HG02884 (cell line): ENCODE data around the gene IRX3.

Experiments
- ATAC-seq: cut with Tn5 transposase; IDR thresholded peaks from one replicate; pipeline ENCODE4 v1.9.1; 2021; ENCODE audit warnings: mild to moderate bottlenecking, moderate library complexity; ENCODE audit not compliant: unreplicated experiment

The IRX3 gene

DNA sequence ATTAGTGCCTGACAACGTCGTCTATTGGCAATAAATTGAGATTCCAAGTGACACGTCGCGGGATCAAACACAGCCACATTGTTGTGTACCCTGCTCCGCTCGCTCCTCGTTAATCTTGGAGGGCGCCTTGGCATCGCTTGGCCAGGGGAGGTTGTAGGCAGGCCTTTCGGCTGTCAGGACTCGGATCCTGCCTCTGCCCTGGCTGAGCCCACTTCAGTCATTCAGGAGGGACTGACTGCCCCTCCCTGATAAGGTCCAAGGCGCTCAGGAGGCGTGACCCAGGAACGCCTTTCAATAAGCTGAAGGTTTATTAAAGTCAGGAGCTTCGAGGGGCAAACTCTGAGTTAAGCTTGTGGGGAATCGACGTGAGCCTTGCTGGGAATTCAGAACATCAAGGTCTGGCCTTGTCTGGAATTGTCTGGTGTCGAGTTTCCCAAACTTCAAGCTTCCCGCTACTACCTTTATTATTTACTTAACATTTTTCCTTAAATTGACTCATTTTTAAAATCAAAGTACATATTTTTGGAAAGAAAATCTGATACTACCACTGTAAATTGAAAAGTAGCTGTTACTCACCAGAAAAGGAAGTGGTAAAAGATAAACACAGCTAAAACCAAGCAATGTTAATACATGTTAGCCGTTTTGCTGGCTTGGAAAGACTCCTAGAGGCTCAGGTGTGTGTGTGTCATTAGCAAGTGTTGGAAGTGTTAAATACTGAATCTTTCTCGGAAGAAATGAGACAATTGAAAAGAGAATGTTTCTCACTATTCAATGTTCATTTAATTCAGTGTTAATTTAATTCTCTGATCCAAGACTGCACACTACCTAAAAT is 5.3 kb upstream of the IRX3 start:
- no peak for ATAC-seq

DNA sequence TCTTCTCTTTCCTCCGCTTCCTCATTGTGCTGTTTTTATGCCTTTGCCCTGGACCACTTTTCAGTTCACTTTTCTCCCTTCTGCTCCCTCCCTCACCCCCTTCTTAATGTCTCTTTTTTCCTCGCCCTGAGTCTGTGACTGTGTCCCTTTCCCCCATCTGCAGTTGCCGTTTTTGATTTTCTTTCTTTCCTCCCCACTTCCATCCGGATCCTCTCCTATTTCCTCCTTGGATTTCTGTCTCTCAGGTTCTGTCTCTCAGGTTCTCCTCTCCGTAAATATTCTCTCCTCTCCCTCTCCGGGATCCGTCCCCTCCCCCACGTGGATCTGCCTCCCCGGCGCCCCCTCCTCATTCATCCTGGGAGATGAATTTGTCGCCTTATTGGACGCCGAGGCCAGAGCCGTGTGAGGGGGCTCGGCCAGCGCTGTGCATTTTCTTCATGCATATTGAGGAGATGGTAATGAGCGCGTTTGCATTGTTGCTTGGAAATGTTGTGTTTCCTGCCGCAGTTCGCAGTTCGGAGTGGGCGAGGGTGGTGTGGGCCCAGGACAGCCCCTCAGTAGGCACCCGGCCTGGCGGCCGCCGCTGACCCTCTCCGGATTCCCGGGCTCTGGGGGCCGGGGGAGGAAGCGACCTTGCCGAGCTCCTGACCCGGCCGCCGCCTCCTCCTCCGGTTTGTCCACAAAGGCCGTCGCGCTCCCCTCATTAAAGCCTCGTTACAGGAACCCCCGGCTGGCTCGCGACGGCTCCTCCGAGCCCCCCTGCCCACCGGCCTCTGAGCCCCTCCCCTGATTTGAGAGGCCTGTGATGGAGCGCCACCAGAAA is 4.5 kb upstream of the IRX3 start:
- ATAC-seq, result no peak

DNA sequence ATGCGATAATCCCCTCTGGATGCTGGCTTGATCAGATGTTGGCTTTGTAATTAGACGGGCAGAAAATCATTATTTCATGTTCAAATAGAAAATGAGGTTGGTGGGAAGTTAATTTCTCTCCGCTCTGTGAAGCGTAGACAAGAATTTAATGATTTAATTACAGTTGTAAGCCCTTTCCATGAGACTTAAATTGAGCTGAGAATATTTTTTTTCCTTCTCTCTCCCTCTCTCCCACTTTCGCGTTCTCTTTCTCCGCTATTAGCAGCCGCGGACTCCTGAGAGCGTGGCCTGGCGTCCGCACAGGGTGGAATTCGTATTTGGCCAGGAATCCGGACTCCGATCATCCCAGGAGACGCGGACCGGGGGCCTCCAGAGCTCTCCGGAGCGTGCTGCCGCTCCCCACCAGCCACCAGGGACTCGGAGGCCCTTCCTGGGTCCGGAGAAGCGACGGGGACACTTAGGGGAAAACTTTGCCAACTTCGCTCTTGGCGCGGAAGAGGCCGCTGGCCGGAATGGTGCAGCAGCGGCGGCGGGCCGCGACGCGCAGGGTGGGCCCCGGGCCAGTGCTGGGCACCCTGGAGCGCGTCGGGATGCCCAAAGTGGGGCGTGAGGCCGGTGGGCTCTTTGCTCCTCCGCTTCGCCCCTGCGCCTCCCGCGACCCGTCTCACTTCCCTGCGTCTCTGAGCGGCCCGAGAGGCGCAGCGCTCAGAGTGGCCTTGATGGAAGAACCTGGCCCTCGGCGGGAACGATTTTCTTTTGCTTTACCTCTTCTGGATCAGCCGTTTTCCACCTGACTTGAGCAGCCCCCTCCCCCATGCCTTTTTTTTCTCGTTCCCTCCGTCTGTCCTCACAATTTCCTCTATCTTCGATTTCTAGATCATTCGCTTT is 3.6 kb upstream of the IRX3 start:
- ATAC-seq, result no peak

DNA sequence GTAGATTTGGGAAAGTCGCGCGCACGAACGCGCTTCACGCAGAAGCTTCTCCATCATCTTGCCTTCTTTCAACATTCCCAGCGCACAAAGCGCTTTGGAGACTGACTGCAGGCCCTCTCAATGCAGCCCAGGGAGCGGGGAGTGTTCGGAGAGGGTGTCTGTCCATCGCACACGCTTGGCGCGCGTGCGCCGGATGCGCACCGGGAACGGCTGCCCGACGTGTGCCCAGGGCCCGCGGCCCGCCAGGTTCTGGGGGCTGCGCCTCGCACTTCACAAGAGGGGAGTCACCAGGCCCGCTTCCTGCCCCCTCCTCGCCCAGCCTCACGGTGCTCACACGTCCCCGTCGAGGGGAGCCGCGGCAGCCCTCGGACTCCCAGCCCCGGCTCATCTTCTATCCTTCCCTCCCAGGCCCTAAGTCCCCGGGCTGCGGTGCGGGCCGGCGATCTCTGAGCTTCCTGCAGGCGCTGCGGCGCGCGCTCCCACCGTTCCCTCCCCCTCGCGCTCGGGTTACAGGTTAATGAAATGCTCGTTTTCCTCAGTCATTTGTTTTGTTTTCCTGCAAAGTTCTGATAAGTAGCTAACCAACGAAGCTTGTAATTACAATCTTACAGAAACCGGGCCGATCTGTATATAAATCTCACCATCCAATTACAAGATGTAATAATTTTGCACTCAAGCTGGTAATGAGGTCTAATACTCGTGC is 2.8 kb upstream of the IRX3 start:
- no peak for ATAC-seq

DNA sequence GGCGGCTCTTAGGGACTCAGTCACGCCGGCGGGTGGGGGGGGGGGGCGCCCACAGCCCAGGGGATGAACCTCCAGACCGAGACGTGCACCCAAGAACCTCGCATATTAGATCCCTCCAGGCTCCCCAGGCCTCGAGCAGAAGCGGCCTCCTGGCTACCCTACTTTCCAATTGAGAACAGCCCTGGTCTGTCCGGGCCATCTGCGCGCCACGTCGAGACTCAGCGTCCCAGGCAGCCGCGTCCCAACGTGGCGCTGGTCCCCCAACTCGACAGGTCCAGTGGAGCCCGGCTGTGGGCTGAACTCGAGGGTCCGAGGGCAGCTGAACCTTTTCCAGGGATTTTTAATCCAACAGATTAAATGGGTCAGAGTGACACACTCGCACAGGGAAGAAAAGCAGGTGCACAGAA is 2.3 kb upstream of the IRX3 start:
- no peak for ATAC-seq

DNA sequence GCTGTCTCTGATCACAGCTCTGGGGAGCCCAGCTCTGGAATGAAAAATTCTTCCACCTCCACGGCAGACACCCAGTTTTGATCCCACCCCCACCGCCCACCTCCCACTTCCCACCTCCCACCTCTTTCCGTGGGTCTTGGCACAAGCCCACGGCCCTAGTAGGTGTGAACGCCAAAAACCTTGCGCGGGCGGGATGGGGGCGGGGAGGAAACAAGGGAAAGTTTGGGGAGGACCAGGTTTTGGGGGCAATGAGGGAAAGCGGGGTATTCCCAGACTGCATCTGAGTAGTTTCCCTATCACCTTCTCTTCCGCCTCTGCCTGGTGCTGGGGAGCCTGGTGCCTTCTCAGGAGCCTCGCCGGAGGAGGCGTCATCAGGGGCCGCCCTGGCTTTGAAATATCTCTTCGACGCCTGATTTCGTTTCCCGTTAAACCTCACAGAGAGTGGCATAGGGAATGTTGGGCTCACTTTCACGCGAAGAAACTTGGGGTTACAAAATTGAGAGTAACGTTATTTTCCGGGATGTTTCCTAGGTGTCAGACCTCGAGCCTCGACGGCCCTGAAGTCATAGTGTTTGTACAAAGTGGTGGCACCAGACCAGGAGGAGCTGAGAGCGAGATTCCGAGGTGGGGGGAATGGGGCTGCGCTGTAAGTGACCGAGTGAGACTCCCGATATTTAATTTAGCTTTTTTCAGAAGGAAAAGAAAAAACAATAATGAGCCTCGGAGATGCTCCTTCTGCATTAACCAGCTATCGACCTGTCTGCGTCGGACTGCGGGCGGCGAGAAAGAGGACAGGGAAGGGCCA is 1.6 kb upstream of the IRX3 start:
- no peak for ATAC-seq

DNA sequence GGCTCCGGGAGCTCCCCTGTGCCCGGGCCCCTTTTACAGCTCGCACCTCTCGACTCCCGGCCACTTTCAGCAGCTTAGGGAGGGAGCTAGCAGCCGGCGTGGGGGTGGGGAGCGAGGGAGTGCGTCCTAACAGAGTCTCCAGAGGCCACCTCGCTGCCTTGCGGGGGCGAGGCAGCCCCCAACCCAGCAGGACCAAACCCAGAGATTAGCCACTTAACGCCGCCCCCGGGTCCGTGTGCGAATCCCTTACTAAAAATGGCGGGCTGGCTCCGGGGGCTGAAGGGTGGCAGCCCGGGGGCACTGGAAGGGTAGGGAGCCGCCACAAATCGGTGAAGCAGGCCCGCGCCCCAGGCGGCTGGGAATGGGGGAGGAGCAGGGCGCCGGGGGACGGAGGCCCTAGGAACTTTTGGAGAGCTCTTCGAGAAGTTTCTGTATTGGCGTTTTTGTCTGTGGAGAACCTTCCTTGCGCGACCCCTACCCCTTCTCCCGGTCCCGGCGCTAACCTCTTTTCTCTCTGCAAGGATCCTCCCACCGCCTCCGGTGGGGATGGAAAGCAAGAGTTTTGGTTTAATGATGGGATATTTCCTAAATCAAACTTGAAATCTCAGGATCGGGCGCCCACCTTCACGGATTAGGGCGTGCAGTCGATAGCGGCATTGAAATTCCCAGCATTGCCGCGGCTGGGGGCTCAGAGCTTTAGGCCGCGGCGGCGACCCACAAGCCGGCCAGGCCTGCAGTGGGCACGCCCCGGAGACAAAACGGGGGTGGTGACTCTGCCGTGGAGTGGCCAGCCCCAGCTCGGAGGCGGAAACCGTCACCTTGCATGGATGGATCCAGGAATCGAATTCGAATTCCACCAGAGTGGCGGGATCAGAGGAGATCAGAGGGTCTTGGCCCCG is 793 bp upstream of the IRX3 start:
- ATAC-seq, result no peak

DNA sequence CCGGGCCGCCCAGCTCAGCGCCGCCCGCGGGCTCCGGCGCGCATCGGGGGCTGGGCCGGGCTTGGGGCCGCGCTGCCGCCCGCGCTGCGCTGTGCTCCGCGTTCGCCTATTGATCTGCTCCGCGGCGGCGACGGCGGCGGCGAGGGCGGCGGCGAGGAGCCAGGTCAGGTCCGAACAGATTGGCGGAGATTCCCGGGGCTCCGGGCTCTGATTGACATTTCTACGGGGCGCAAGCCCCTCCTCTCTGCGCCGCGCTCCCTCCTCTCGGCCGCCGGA is 559 bp downstream of the IRX3 start:
- ATAC-seq, result no peak

DNA sequence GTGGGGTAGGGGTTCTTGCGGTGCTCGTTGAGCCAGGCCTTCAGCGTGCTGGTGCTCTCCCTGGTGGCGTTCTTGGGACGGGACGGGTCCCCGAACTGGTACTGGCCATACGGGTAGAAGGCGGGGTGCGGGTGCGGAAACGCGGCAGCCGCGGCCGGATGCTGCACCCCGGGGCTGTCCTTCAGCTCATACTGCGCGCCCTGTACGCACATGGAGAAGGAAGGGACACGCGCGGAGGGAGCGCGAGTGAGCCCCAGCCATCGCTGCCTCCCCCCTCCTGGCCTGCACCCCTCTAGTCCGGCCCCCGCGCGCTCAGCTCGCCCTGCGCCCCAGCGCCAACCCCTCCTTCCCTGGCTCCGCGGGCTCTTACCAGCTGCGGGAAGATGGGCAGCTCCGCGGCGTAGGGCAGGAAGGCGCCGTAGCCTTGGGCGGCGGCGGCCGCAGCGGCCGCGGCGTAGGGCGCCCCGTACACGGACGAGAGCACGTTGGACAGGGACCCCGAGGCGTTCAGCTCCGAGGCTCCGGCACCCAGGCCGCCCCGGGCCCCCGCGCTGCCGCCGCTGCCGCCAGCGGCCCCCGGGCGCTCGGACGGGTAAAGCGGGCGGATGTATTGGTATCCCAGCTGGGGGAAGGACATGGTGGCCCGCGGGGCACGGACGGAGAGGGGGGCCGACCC is 1.0 kb downstream of the IRX3 start:
- no peak for ATAC-seq

DNA sequence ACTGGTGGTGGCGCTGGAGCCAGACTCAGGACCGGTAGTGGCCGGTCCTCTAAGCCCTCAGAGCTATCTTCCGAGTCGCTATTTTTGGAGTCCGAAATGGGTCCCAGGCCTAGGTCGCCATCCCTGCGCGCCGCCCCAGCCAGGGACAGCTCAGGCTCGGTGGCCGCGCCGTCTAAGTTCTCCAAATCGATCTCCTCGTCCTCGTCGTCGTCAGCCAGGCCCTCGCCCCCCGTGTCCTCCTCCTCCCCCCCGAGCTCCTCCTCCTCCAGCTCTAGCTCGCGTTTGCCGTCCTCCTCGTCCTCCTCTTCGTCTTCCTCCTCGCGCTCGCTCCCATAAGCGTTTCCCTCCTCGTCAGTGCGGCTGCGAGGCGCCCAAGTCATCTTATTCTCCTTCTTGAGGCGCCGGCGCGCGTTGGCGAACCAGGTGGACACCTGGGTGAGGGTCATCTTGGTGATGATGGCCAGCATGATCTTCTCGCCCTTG is 1.6 kb downstream of the IRX3 start:
- ATAC-seq, result no peak

DNA sequence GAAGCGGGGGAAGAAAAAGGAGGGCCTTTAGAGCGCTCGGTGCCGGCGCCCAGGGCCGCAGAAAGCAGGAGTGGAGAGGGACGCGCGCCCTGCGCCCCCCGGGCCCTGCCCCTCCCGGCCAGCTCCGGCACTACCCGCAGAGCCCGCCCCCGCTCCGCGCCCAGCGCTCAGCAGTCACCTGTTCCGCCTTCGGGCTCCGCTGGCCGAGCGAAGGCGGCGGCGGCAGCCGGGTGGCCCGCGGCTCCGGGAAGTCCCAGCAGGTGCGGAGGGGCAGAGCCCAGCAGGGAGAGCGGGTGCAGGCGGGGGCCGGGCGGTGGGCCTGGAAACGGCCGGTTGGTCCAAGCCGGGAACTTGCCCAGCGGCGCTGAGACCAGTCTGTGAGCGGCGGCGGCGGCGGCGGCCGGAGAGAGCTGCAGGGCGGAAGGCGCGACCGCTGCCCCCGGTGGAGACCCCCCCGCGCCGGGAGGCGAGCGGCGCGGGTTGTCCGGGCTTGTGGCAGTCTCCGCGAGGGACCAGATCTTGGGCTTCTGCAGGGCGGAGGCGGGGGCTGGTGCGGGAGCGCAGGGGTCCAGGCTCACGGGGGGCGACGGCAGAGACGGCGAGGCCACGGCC is 2.2 kb downstream of the IRX3 start:
- no peak for ATAC-seq

DNA sequence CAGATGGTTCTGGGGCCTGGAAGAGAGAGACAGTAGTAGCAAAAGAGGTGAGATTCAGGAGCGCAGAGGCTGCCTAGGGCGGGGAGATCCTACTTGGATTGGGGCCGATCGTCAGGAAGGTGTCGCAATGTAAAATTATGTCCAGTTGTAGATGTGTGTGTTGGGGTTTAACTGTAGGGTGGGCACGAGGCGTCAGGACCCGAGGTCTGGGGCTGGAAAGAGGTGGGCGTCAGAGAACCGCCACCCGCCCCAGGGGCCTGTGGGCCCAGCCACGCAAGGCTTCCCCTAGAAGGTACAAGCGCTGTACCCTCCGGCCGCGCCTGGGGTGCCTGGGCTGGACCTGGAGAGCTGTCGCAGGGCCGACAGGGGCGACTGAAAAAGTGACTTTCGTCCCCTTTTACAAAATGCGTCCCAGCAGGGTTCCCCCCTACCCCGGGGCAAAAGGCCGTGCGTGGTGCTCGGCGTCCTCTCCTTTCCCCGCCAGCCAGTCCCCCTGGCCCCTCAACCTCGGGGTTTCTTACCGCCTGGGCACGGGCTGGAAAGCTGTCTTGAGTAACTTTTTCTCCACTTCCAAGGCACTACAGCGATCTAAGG is 2.8 kb downstream of the IRX3 start:
- no peak for ATAC-seq

DNA sequence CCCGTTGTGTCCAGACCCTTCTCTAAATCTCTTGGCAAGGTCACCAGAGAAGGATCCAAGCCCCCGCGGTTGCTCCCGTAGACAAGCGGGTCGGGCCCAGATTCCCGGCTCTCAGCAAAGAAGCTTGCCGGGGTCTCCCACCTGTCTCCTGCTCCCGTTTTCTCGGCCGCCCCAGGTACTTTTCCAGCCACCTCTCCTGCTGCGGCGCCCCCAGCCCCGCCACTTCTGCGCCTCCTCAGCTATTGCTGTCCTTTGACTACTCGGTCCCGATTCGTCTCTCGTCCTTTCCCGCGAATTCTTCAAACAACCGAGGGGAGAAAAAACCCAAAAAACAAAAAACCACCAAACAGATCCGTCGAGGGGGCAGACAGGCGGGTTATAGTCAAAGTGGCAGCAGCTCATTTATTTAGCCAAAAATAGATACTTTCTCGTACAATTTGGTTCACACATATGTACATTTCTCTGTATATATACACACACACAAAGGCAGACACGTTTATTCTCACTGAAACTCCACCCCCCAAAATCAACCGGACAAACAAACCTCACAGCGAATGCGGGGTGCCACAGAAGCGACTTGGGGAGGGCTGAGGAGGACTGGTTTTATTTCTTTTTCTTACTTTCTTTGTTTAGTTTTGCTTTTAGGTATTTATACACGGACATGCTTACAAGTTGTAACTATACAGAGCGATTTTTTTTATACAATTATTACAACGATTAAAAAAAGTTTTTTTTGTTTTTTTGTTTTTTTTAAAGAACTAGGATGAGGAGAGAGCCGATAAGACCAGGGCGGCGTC is 3.5 kb downstream of the IRX3 start:
- ATAC-seq, result no peak

DNA sequence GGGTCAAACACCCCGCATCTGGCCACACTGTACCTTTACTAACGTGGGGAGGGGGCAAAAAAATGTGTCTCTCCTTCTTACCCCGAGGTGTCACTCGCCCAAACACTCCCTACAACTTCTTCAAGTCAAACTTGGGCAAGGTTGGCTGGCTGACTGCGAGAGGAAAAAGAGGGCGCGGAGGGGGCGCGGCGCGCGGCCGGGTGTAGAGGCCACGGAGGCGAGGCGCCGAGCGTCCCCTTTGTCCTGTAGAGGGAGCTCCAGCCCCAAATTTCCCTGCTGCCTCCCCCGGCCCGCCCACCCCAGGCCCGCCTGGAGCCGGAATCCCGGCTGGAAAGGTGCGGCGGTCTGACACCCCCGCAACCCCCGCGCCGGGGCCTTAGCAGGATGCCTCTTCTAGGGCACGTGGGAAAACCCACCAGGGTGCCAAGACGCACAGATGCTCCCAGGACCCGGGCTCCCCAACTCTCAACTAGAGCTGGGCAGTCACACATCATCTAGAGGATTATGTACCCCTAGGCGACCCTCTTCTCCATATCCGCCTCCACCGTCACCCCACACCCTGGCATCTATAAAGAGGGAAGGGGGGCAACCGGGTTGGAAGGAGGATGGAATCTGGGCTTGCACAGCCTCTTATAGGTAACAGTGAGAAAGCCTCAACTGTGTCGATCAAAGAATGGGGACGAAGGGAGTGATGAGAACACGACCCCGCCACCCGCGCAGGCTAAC is 4.2 kb downstream of the IRX3 start:
- no peak for ATAC-seq

DNA sequence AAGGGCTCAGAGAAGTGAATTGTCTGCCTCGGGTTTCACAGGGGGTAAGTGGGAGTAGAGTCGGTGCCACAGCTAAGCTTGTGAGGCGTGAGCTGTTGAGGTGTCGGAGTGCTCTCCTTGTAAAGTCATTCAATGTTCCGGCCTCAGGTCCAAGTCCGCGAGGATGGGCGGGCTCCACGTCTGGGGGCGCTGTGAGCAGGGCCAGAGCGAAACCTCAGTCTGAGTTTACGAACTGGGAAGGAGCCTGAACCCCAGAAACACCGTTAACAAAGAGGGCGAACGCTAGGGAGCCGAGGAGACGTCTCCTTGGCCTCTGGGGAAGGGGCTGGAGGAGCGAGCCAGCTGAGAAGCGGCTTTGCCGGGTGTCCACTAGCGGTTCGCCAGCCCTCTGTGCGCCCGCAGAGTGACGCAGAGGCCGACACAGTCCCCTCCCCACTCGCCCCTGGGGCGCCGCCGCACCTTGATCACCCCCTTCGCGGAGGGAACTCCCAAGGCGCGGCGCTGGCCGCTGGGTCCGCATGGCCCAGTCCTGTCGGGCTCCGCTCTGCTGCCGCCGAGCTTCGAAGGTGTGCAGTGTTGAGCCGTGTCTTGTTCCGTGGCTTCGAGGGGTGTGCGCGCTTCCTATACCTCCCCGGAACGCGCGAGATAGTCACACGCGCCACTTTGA is 4.9 kb downstream of the IRX3 start:
- ATAC-seq, result no peak

DNA sequence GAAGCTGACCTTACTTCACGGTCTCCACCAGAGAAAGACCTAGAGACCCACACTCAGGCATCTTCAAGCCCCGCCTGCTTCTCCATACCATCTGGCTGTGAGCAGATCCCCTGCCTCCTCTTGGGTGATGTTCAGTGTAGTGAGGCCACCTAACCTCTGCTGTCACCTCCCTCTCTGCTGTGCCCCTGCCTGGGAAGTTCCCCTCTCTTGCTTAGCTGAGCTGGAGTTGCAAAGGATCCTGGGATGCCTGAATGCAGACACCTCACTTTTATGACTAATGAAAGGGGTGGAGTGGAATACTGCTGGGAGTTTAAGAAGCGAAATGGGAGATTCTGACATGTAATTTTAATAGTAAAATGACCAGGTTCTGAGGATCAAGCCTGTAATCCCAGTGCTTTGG is 5.8 kb downstream of the IRX3 start:
- no peak for ATAC-seq
